Progenitor cell of endocrine pancreas (in vitro differentiated cells): ENCODE measurements around the gene ZBTB20. TPM values are rescaled to one million over a fixed set of nuclear protein-coding genes. Genes with fewer than 3 reads are reported as not detected.

Experiments
- DNase-seq: peaks from one replicate; pipeline ENCODE4 v3.0.0; 2021; ENCODE audit warnings: low spot score; ENCODE audit not compliant: unreplicated experiment
- H3K27ac Mint-ChIP-seq: 2 replicates; pipeline ENCODE4 v1.8.0; 2021; ENCODE audit warnings: mild to moderate bottlenecking, moderate library complexity, mixed read lengths
- H3K27me3 Mint-ChIP-seq: 2 replicates; pipeline ENCODE4 v1.8.0; 2021; ENCODE audit warnings: mixed read lengths
- H3K36me3 Mint-ChIP-seq: 2 replicates; pipeline ENCODE4 v1.8.0; 2022; ENCODE audit warnings: mixed read lengths; ENCODE audit not compliant: insufficient read depth
- H3K4me1 Mint-ChIP-seq: 2 replicates; pipeline ENCODE4 v1.8.0; 2021; ENCODE audit warnings: low read depth, mixed read lengths
- H3K4me3 Mint-ChIP-seq: 2 replicates; pipeline ENCODE4 v1.8.0; 2021; ENCODE audit warnings: low read depth, mild to moderate bottlenecking, moderate library complexity, mixed read lengths
- H3K9me3 Mint-ChIP-seq: 2 replicates; pipeline ENCODE4 v1.8.0; 2021; ENCODE audit warnings: low read depth, mixed read lengths
- CTCF ChIP-seq: fragments of 200-600 bp; sonication (generic); IDR thresholded peaks from one replicate; pipeline ENCODE4 v1.5.0; 2021; ENCODE audit warnings: antibody characterized with exemption, mild to moderate bottlenecking; ENCODE audit not compliant: unreplicated experiment
- total RNA-seq: library from RNA; stranded (reverse); gene quantifications from 2 replicates; pipeline ENCODE4 v1.2.1, GENCODE V29; 2021

The ZBTB20 gene
- total RNA-seq, 1 donor from 2014 or later: 27.3 TPM

DNA sequence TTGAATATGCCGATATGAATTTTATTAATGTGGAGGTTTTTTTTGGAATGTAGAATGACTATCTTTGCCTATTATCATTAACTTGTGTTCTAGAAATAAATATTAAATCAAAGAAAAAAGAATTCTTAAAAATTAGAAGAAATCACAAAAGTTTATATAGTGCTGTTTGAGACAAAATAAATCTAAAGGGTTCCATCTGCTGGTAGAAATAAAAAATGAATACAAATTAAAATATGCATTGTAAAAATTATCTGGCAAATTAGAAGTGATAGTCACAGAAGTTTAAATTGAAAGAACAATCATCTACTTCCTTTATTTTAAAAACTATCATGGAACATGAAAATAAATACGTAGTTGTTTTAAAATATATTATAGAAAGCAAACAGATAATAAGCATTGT lies 22.7 kb upstream of the ZBTB20 start:
- peak; percentile 10 for TF ChIP-seq CTCF
- Mint-ChIP-seq H3K4me1 (no peaks in the 10 kb centered on the region), H3K9me3 (no peaks in the 10 kb centered on the region), H3K27ac (no peak overlapping the region), H3K27me3 (no peaks in the 10 kb centered on the region), H3K36me3 (no peaks in the 10 kb centered on the region), H3K4me3 (no peak overlapping the region)
- DNase-seq: no peak

GRCh38 chr3:115165701-115166100 lies 18.6 kb upstream of the ZBTB20 start:
- no peak for DNase-seq
- no peak overlapping the region for H3K27ac Mint-ChIP-seq
- H3K36me3 Mint-ChIP-seq: no peaks in the 10 kb centered on the region

GRCh38 chr3:115165266-115165665 lies 18.2 kb upstream of the ZBTB20 start:
- H3K27me3 Mint-ChIP-seq: no peaks in the 10 kb centered on the region
- H3K36me3 Mint-ChIP-seq: no peaks in the 10 kb centered on the region
- no peak for DNase-seq
- TF ChIP-seq CTCF: no peak
- no peak overlapping the region for H3K27ac Mint-ChIP-seq
- H3K4me3 Mint-ChIP-seq: no peak overlapping the region
- no peaks in the 10 kb centered on the region for H3K9me3 Mint-ChIP-seq
- no peaks in the 10 kb centered on the region for H3K4me1 Mint-ChIP-seq

More at GRCh38 chr3:115165701-115166100, 18.6 kb upstream of the ZBTB20 start:
- H3K4me1 Mint-ChIP-seq: no peaks in the 10 kb centered on the region
- no peak overlapping the region for H3K4me3 Mint-ChIP-seq
- no peaks in the 10 kb centered on the region for H3K9me3 Mint-ChIP-seq
- no peaks in the 10 kb centered on the region for H3K27me3 Mint-ChIP-seq
- no peak for TF ChIP-seq CTCF

- DNase-seq: no peak
- no peak for TF ChIP-seq CTCF
- H3K27me3 Mint-ChIP-seq: no peaks in the 10 kb centered on the region
- no peak overlapping the region for H3K27ac Mint-ChIP-seq
- no peaks in the 10 kb centered on the region for H3K36me3 Mint-ChIP-seq
- no peak overlapping the region for H3K4me3 Mint-ChIP-seq
- no peaks in the 10 kb centered on the region for H3K9me3 Mint-ChIP-seq
- H3K4me1 Mint-ChIP-seq: no peaks in the 10 kb centered on the region
Measured at GRCh38 chr3:115164374-115165221, 17.5 kb upstream of the ZBTB20 start.

- H3K27ac Mint-ChIP-seq: no peak overlapping the region
- H3K36me3 Mint-ChIP-seq: no peaks in the 10 kb centered on the region
- H3K9me3 Mint-ChIP-seq: peaks cover 5% of the 10 kb centered on the region
- H3K4me1 Mint-ChIP-seq: no peaks in the 10 kb centered on the region
- no peak for TF ChIP-seq CTCF
- no peak for DNase-seq
- no peaks in the 10 kb centered on the region for H3K27me3 Mint-ChIP-seq
- no peak overlapping the region for H3K4me3 Mint-ChIP-seq
Measured at GRCh38 chr3:115162759-115163158, 15.7 kb upstream of the ZBTB20 start.
